Measurements from ENCODE around the gene PPP2R2C. TPM values are rescaled to one million over a fixed set of nuclear protein-coding genes. Genes with fewer than 3 reads are reported as not detected.

Gene PPP2R2C
- total and polyA plus RNA-seq, 9 of the 15 experiments (the other 6 are each of a cell fraction or from before 2014, with no cell fraction given) = 0.04 to 0.06 TPM; not detected in 7

DNA sequence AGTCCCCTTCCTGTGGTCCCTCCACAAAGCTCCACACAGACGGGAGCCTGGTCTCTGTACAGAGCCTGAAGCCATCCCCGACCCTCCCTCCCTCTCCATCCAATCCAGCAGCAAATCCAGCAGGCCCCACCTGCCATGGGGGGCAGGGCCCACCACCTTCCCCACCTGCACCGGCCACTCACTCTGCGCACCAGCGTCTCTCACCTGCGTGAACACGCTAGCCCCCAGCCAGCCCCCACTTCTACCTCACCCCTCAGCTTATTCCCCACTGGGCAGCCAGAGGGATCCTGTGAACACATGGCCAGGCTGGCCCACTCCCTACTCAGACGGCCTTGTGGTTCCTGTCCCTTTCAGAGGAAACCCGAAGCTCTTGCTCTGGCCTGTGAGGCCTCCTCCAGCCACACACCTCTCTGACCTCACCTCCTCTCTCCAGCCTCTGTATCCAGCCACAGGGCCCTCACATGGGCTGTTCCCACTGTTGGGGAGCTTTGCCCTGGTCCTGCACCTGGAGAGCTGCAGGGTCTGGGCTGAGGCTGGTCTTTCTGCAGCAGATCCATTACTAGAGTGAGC, 131.9 kb downstream of the PPP2R2C start (continued):
- TF ChIP-seq, protein P1, sequence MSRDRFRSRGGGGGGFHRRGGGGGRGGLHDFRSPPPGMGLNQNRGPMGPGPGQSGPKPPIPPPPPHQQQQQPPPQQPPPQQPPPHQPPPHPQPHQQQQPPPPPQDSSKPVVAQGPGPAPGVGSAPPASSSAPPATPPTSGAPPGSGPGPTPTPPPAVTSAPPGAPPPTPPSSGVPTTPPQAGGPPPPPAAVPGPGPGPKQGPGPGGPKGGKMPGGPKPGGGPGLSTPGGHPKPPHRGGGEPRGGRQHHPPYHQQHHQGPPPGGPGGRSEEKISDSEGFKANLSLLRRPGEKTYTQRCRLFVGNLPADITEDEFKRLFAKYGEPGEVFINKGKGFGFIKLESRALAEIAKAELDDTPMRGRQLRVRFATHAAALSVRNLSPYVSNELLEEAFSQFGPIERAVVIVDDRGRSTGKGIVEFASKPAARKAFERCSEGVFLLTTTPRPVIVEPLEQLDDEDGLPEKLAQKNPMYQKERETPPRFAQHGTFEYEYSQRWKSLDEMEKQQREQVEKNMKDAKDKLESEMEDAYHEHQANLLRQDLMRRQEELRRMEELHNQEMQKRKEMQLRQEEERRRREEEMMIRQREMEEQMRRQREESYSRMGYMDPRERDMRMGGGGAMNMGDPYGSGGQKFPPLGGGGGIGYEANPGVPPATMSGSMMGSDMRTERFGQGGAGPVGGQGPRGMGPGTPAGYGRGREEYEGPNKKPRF (IDR thresholded peaks at IDR 0.05; ENCODE audit: low read depth, low read length) = no peak
- no peak for TF ChIP-seq TBL1XR1 (IDR thresholded peaks at IDR 0.05; ENCODE audit: low read length in 2 of 2)

DNA sequence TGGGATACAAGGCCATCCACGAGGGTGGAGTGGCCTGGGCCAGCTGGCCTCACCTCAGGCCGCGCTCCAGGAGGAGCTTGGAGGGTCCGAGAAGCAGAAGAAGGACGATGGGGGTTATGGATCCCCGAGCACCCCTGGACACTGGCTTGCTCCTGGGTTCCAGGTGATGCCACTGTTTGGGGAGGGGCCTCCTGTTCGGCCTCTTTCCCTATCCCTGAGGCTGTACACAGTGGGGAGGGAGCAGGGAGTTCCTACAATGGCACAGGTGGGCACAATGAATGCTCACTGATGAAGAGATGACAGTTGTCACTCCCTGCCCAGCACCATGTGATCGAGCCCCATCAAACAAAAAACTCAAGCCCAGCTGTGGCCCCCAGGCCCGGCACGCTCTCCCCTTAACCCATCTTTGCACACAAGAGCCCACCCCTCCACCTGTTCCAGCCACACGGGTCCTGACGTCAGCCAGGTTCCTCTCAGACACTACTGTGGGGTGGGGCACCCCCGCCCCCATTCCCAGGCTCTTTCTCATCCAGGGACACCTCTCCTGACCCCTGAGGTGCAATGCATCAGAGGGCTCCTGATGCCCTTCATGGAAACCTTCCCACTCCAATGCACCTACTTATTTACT, 132.5 kb downstream of the PPP2R2C start:
- no TSS peak for BruUV-seq (replicated peaks)
- Histone ChIP-seq H2AFZ (ENCODE audit: low read depth, low read length) (no peak overlapping the region), H3K27me3 (ENCODE audit: control insufficient read depth in 2 of 2, insufficient read depth in 2 of 2, low read length in 2 of 2) (peaks cover 0 to 22% of the 10 kb centered on the region in 2 experiments; a peak in 2 of 5 replicates), H3K9ac (ENCODE audit: insufficient read depth in 1 of 2, low read depth in 2 of 2, low read length in 2 of 2) (no peak overlapping the region), H3K4me3 (no peak overlapping the region), H3K9me3 (replicated peaks; ENCODE audit: control insufficient read depth, insufficient read depth, low read depth, low read length) (no peaks in the 10 kb centered on the region), H4K20me1 (replicated peaks; ENCODE audit: control insufficient read depth, insufficient read depth, low read length) (0 out of 2 replicates have a peak, but pooled peaks cover 4% of the 10 kb centered on the region), H3K9me1 (ENCODE audit: control insufficient read depth, insufficient read depth, low read length) (no peaks in the 10 kb centered on the region), H3K27ac (ENCODE audit: extremely low read depth, low read depth, low read length) (no peak overlapping the region), H3K79me2 (ENCODE audit: control insufficient read depth, insufficient read depth, low read length) (no peaks in the 10 kb centered on the region), H3K4me2 (ENCODE audit: insufficient read depth, low read length) (no peak overlapping the region), H3K4me1 (replicated peaks in 1 of 2; ENCODE audit: control insufficient read depth in 2 of 2, insufficient read depth in 2 of 2, low read length in 2 of 2) (peaks cover 0 to 3% of the 10 kb centered on the region in 2 experiments; a peak in 1 of 5 replicates), H3K36me3 (ENCODE audit: control insufficient read depth, insufficient read depth, low read length) (no peaks in the 10 kb centered on the region)
- no peak for ATAC-seq
- ChIA-PET CTCF (ENCODE audit: low intra/inter-chr PET ratio) (no interaction called here), POLR2A (no interaction called here)
- intact Hi-C loops (cut with micrococcal nuclease) = no loop called here
- FAIRE-seq = no peak
- TF ChIP-seq MEF2A (IDR thresholded peaks at IDR 0.05; ENCODE audit: control insufficient read depth, low read depth, low read length) = no peak
- TF ChIP-seq TARDBP (IDR thresholded peaks at IDR 0.05) = no peak
- no peak for TF ChIP-seq RBFOX2 (IDR thresholded peaks at IDR 0.05; ENCODE audit: low read depth, low read length)
- no peak for TF ChIP-seq NR3C1 (CRISPR knock-in tag; IDR thresholded peaks at IDR 0.05)
- TF ChIP-seq KLF6 (CRISPR knock-in tag; IDR thresholded peaks at IDR 0.05; ENCODE audit: borderline replicate concordance) = no peak
- TF ChIP-seq, protein P2, sequence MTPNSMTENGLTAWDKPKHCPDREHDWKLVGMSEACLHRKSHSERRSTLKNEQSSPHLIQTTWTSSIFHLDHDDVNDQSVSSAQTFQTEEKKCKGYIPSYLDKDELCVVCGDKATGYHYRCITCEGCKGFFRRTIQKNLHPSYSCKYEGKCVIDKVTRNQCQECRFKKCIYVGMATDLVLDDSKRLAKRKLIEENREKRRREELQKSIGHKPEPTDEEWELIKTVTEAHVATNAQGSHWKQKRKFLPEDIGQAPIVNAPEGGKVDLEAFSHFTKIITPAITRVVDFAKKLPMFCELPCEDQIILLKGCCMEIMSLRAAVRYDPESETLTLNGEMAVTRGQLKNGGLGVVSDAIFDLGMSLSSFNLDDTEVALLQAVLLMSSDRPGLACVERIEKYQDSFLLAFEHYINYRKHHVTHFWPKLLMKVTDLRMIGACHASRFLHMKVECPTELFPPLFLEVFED (CRISPR knock-in tag; conservative IDR thresholded peaks at IDR 0.05) = no peak
- no peak for TF ChIP-seq BCL6 (CRISPR knock-in tag; IDR thresholded peaks at IDR 0.05)
- TF ChIP-seq ZNF165 (CRISPR knock-in tag; IDR thresholded peaks at IDR 0.05; ENCODE audit: borderline replicate concordance) = no peak
- TF ChIP-seq ZSCAN32 (CRISPR knock-in tag; IDR thresholded peaks at IDR 0.05) = no peak
- no peak for TF ChIP-seq MCM5 (IDR thresholded peaks at IDR 0.05; ENCODE audit: low read depth)
- TF ChIP-seq ZNF253 (CRISPR knock-in tag; conservative IDR thresholded peaks at IDR 0.05) = no peak
- 1% methylated on average over 13 of the region's 13 CpGs for WGBS (ENCODE audit: insufficient coverage, low coverage, missing lambda C conversion rate)
- DNase-seq (ENCODE audit: extremely low read depth in 1 of 4, low spot score in 3 of 4) = no peak
- in situ Hi-C loops (cut with MboI) = no loop called here
